Suprapubic skin (tissue), 4 donors: ENCODE data around the gene FAM9C.

ENCODE experiments used
- CTCF ChIP-seq, 2 donors: fragments of 200-600 bp in 1 of 2; fragments of 450-650 bp in 1 of 2; sonication (generic) in 1 of 2; IDR thresholded peaks; one replicate each; pipeline ENCODE4 v1.5.1; 2016 to 2019; ENCODE audit warnings: antibody characterized with exemption in 2 of 2, mild to moderate bottlenecking in 1 of 2, moderate library complexity in 1 of 2
- EP300 ChIP-seq: sonication (generic); formaldehyde crosslinking; IDR thresholded peaks from one replicate; pipeline ENCODE4 v1.6.1; 2017; ENCODE audit warnings: antibody characterized with exemption
- POLR2A ChIP-seq, 2 donors: fragments of 450-650 bp; IDR thresholded peaks; one replicate each; pipeline ENCODE4 v1.6.1; 2017; ENCODE audit warnings: antibody characterized with exemption in 2 of 2, mild to moderate bottlenecking in 2 of 2, moderate library complexity in 2 of 2
- POLR2AphosphoS5 ChIP-seq, 3 donors: sonication (generic); formaldehyde crosslinking; IDR thresholded peaks; one replicate each; pipeline ENCODE4 v1.6.1; 2017; ENCODE audit warnings: antibody characterized with exemption in 3 of 3

DNA sequence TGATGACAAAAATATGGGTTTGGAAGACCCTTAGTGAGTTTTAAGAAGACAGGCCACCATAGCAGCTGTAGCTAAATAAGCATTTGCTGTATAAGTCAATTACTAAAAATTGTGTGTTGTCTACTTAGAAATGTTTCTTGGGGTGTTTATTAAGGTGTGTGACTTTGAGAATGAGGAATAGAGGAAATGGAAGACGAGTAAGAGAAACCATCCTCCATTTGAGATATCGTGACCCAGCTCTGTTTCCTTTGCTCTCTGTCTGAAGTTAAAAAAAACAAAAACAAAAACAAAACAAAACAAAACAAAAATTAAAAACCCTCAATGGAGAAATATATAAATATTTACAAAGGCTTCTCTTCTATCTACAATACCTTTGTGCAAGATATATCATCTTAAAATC, 41.7 kb upstream of the FAM9C start:
- TF ChIP-seq CTCF (IDR thresholded peaks at IDR 0.05) (no peak), POLR2A (IDR thresholded peaks at IDR 0.05) (no peak), POLR2AphosphoS5 (IDR thresholded peaks at IDR 0.05) (no peak), EP300 (no peak)
